Glomerular visceral epithelial cell (primary cell): ENCODE results near the gene CYP26C1.

Source experiments
- DNase-seq: peaks from one replicate; pipeline ENCODE4 v3.0.0-alpha.2; 2016; ENCODE audit errors: extremely low spot score

The CYP26C1 gene

DNA sequence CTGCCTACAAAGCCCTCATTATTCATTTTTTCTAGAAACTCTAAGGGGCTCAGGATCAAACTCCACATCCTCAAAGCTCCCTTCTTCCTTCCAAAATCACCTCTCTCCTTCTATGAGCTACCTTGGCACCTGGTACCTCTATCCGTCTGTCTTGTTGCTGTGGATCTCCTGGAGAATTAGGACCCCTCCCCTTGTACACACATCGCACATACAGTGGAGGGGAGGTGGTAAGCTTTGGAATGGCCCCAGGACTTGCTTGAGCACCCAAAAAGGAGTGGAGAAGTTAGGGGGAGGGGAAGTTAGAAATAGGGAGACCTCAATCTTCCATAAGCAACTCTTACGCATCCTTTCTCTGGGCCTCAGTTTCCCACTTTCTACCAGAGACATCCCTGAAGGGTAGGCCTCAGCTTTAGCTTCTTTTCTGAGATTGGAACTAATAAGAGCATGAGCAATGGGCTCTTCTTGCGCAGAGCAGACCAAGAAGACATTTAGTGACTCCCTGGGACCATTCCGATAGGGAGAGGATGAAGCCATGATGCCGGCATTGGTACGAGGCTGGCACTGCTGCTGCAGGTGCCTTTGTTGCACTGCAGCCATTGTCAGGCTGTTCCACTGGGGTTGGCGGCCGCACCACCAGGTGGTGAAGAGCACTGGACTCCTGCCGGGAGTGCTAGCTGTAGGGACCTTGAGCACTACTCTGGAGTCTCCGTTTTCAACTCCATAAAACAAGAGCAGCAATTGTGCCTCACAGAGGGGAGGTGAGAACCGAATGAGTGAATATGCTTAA lies 4.5 kb downstream of the CYP26C1 start:
- DNase-seq: no peak

DNA sequence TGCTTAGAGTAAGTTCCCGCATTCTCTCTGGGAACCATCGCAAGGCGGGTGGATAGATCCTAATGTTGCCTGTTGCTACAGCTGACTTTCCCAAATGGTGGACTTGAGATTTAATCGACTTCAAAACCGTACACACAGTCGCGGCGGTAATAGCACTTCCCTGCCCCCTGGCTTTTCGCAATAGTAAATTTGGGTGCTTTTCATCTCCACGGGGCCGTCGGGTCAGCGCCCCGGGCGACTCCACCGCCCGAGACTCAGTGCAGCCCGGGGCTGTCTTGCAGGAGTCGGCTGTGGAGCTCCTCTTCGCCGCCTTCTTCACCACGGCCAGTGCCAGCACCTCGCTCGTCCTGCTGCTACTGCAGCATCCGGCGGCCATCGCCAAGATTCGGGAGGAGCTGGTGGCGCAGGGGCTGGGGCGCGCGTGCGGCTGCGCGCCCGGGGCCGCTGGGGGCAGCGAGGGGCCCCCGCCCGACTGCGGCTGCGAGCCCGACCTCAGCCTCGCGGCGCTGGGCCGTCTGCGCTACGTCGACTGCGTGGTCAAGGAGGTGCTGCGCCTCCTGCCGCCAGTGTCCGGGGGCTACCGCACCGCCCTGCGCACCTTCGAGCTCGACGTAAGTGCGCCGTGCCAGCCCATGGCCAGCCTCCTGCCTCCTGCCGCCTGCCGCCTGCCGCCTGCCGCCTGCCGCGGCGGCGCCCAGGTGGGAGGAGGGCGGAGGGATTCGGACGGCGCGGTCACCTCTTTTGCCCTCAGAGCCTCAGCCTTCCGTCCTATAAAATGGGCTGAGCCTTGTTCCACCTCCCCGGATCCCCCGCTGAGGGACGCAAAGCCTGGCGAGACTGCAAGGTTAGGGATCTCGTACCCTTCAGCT lies 5.3 kb downstream of the CYP26C1 start:
- no peak for DNase-seq

DNA sequence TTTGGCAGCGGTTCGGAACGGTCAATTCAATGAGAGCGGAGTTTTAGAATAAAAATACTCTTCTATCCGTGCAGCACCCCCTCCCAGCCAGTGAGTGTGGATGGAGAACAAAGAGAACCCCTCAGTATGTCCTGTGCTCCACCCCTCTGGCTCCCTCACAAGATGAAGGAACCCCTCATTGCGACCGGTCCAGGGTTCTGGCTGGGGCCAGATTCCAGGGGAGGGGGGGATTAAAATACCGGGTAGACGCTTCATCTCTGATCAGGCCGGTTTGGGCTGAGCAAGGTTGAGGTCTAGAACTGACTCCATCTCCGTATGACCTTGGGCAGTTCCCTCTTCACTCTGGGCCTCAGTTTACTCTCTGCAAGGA lies 5.9 kb downstream of the CYP26C1 start:
- no peak for DNase-seq

DNA sequence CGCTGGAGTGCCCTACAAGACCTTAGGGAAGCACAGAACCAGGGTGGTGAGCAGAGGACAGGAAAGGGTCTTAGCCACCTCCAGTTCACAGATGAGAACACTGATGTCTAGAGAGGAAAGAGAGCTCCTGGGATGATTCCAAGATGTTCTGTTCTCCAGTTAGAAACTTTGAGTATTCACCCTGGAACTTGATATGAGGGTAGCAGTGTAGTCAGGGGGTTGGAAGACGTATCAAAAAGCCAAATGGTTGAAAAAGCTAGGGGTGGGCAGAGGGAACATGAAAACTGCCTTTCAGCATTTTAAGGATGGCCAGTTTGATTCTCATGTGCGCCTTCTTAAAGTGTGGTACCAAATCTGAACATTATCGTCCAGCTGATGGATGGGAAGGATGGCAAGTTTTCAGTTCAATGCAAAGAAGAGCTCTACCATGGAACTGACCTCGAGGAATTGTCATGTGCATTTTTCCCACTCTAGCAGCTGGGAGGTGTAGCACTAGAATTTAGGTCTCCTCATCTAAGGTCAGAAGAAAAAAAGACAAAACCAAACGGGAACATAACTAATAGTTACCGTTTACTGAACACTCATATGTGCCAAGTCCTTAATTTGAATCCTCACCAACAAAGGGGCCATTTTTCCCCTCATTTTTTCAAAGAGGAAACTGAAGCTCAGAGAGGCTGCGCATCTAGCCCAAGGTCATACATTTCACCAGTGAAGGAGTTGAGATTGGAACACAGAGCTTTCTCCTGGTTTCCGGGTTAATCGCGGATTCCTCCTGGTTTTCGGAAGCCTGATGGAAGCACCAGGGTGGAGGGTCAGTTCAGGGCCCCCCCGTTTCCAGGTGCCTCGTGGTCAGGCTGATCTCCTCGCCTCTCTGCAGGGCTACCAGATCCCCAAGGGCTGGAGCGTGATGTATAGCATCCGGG lies 7.1 kb downstream of the CYP26C1 start:
- no peak for DNase-seq

DNA sequence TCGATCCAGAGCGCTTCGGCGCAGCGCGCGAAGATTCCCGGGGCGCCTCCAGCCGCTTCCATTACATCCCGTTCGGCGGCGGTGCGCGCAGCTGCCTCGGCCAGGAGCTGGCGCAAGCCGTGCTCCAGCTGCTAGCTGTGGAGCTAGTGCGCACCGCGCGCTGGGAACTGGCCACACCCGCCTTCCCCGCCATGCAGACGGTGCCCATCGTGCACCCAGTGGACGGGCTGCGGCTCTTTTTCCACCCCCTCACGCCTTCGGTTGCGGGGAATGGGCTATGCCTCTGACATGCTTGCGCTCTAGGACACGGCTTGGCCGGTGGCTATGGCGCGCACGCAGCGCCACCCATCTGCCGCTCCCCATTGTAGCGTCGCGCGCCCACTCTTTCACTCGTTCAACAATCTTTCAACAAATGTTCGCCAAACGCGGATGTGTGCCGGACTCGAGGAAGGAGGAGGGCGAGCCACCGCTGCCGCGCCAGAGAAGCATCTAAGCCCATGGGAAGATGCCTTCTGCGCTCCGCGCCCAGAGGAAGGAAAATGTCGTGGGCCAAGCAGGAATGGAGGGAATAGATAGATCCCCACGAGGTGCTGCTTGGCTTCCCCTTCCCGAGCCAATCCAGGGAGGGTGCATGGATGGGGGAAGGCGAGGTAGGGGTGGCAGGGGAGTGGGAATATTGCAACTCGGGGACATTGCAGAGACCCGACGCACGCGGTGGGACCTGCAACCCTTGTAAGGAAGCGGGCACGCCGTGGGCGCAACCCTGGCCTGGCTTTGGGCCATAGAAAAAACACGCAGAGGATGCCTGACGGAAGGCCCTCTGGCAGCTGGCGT lies 8.0 kb downstream of the CYP26C1 start:
- DNase-seq: peak; percentile 51

DNA sequence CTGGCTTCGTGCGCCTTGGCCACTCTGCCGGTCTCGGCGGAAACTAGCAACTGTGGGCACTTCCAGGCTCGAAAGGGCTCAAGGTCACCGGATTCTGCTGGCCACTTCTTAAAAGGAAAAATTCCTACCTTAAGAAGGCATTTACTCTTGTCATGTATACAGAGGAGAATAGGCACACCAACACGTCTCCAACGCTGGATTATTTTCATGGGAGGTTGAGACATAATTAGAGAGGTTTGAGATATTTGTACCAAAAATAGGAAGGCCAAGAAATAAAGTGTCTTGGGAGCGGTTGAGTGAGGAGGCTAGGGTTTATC lies 8.6 kb downstream of the CYP26C1 start:
- no peak for DNase-seq

DNA sequence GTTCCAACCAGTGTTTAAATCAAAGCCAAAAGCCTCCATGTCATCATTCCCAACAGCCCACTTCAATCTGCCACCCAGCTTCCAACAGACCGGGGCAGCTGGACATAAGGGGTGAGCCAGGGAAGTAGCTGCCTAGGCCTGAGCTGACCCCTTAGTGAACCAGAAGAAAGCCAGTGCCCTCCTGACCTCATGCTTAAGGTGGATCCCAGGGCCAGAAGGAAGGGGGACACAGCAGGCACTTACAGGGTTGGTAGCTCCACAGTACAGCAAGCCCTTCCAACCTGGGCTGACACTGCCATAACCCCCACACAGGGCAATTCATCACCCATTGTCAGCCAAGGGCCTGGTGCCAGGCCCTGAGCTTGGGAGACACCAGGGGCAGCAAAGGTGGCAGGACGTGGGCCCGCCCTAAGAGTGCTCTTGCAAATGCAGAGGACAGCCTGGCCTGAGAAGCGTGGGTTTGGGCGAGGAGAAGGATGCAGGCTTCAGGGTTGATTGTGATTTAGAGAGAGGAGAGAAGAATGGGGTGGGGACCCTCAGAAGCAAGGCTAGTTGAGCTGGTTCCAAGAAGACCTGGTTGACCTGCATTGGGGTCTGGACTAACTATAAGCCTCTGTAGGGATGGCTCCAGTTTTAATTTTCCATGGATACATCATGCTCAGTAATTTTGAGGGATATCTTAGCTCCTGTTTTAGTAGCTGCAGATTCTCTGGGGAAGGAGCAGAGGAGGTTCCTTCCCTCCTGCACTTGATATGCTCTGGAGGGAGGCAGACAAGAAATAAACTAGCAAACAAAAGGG lies 10.0 kb downstream of the CYP26C1 start:
- no peak for DNase-seq

DNA sequence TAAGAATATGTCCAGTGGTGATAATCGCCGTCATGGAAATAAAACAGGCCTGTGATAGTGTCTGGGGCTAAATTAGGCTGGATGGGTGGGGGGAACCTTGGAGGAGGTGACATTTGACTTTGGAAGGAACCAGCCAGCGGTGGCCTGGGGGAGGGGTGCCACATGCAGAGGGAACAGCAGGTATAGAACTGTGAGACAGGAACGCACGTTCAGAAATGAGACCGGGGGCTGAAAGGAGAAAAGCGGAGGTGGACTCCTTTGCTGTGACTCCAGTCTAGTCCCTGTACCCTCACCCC lies 10.5 kb downstream of the CYP26C1 start:
- DNase-seq: no peak

DNA sequence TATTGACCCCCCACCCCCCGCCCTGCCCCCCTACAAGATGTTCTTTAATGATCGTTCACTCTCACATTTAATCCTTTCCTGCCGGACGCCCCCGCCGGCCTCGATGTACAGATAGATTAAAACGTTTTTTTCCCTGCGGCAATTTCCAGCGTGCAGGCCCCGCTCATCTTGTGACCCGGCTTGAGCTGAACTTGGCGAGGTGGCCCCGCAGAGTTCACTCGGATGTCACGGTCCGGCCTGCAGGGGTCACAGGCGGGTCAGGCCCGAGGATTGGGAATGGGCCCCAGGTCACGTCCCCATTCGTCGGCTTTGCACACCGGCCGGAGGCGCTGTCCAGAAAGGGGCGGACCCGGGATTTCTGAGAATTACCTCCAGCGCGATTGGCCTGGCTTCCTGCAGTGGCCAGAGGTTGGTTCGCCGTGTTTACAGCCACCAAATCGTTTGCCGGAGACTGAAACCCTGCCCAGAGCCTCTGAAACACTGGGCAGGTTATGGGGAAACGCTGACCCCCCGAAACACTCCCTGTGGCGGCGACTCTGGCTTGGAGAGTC lies 11.2 kb downstream of the CYP26C1 start:
- DNase-seq: peak; percentile 42

DNA sequence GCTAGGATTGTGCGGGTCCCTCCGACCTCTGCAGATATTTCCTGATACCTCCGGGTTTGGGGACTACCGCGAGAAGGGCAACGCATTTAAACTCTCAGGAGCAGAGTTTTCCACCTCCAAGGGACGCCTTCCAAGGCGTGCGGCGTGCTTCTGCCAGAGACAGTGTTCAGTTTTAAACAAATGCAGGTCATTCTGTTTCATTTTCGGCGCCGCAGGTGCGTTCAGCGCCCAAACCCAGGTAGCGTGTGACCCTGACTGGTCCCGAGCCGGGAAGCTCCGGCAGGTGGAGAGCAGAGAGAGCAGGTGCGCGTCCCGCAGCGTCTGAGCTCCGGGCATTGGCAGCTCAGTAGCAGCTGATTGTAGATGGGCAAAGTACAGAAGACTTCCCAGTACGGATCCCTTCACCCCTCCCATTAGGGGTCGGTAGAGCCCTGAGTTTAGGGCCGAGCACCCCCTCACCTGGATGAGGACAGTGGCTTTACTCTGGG lies 11.7 kb downstream of the CYP26C1 start:
- no peak for DNase-seq

DNA sequence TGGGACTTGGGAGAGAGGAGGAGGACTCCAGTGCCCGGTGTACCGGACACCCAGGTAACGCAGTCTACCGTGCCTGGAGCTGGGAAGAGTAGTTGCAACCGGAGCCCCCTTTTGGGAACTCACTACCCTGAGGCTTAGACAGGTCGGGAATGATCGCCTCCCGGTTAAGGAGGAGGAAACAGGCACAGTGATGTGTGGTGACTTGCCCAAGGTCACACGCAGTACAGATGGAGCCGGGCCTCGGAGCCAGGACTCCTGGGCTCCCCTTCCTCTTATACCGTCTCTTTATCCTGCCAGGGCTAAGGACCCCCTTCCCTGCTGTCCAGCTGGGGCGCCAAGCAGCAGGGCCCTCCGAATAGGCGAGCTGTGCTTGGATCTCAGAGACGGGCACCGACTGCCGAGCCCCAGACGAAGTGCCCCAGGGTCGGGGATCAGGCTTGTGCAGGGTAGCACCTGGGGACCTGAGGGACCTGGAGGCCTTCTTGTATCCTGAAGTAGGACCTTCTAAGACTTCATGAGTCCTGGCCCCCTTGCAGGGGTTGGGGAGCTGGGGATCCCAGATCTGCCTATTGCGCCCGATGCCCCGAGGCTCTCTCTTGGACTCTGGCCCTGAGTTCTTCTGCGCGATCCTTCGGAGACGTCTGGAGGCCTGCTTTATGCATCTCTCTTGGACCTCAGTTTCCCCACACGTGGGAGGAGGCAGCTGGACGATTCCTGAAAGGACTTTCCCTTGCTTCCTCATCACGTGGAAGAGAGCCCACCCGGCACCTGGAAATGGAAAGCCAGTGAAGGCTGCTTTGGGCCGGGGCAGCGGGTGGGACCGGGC lies 12.3 kb downstream of the CYP26C1 start:
- no peak for DNase-seq

DNA sequence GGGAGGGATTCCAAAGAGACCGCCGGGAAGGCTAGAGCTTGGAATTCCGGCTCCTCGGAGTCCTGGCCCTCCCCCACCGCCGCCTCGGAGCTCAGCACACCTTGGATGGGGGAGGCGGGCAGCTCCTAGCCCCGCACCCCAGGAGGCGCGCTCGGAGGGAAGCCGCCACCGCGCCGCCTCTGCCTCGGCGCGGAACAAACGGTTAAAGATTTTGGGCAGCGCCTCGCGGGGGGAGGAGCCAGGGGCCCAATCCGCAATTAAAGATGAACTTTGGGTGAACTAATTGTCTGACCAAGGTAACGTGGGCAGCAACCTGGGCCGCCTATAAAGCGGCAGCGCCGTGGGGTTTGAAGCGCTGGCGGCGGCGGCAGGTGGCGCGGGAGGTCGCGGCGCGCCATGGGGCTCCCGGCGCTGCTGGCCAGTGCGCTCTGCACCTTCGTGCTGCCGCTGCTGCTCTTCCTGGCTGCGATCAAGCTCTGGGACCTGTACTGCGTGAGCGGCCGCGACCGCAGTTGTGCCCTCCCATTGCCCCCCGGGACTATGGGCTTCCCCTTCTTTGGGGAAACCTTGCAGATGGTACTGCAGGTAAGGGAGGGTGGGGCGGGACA lies 13.0 kb downstream of the CYP26C1 start, which contains the start of gene CYP26A1:
CYP26A1 (plus strand) TSS at position 355 of the 608 bp plus-strand sequence; CDS start at position 397, 42 bp downstream.
- DNase-seq: no peak

DNA sequence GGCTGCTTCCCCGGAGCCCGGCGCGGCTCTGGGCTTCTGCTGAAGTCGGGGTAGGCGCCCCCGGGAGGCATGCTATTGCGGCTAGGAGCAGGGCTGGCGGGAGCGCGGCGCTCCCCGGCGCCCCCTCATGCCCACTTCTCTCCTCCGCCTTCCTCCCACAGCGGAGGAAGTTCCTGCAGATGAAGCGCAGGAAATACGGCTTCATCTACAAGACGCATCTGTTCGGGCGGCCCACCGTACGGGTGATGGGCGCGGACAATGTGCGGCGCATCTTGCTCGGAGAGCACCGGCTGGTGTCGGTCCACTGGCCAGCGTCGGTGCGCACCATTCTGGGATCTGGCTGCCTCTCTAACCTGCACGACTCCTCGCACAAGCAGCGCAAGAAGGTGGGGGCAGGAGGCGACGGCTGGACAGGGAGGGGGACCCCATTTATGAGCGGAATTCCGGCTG lies 13.6 kb downstream of the CYP26C1 start:
- no peak for DNase-seq

DNA sequence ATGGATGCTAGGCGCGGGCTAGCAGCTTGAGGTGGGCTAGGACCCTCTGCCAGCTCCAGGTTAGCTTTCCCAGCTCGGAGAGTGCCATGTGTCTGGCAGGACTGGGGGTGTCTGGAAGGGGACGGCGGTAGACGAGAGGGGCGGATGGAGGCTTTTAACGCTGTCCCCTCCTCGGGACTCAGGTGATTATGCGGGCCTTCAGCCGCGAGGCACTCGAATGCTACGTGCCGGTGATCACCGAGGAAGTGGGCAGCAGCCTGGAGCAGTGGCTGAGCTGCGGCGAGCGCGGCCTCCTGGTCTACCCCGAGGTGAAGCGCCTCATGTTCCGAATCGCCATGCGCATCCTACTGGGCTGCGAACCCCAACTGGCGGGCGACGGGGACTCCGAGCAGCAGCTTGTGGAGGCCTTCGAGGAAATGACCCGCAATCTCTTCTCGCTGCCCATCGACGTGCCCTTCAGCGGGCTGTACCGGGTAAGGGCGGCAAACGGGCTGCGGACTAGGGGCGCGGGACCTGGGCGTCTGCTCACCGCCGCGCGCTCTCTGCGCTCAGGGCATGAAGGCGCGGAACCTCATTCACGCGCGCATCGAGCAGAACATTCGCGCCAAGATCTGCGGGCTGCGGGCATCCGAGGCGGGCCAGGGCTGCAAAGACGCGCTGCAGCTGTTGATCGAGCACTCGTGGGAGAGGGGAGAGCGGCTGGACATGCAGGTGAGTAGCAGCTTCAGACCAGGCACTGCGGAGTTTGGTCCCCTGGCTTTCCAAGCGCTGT lies 14.2 kb downstream of the CYP26C1 start:
- no peak for DNase-seq

DNA sequence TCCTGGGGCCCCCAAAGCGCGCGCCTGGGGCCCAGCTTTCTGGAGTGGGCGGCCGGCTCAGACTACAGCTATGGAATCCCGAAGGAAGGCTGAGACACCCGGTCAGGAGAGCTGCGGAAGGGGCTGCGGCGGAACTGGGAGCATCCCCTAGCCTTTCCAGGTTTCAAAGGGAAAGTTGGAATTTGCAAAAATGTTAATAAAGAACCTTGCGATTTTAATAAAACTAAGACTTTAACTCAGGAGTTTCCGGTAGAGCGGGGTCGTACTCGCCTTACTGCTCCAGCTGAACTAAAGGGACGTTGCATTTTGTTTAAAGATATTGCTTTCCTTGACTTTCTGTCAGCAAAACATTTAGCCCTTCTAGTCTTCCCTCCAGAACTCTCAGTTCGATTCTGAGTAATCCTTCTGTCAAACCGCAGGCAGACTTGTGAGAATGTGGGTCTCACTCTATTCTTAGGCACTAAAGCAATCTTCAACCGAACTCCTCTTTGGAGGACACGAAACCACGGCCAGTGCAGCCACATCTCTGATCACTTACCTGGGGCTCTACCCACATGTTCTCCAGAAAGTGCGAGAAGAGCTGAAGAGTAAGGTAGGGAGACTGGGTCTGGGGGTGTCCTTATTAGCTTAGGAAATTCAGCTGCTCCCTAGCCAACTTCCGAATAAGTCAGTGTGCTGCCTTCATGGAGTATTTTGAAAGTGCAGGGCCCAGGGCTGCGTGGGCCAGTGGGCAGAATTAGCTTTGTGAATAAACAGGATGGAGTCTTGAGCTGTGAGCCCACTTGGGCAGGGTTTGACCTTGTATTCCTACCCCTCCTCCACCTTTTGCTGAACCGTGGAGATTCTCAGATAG lies 15.0 kb downstream of the CYP26C1 start:
- no peak for DNase-seq

DNA sequence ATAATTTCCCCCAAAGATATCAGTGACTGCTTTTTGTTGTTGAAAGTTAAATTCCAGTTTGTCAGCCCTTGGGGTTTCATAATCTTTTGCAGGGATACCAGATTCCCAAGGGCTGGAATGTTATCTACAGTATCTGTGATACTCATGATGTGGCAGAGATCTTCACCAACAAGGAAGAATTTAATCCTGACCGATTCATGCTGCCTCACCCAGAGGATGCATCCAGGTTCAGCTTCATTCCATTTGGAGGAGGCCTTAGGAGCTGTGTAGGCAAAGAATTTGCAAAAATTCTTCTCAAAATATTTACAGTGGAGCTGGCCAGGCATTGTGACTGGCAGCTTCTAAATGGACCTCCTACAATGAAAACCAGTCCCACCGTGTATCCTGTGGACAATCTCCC lies 16.3 kb downstream of the CYP26C1 start:
- DNase-seq: no peak

DNA sequence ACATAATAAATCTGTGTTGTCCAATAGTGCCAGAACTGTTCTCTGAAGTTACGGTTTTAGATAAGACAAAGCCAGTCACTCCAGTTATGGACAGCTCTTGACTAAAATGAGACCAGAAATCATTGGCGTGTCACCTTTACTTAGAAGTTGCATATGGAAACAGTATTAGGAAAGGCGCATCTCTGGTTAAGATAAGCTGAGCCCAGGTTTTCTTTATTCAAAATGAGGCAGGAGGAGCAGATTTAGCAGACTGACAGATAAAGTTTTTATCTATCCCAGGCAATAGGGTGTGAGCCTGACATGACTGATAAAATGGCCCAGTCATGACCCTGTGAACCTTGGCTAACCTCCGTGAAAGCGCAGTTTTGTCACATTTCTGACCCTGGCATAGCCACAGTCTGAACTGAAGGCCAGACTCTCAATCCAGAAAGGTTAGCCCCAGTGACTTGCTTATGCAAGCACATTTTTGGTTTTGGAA lies 17.3 kb downstream of the CYP26C1 start:
- DNase-seq: no peak
